AG09319 (cell line): ENCODE results near the gene CERS4.

Experiments
- DNase-seq: peaks from one replicate; pipeline ENCODE4 v3.0.0-alpha.2; 2010; ENCODE audit warnings: low read depth; ENCODE audit errors: extremely low read depth
- TF ChIP-seq, protein P1 (sequence below): IDR thresholded peaks from 2 replicates; pipeline ENCODE4 v1.5.1; 2011; ENCODE audit warnings: low read depth, mild to moderate bottlenecking, inconsistent platforms, low read length, moderate library complexity

The CERS4 gene

DNA sequence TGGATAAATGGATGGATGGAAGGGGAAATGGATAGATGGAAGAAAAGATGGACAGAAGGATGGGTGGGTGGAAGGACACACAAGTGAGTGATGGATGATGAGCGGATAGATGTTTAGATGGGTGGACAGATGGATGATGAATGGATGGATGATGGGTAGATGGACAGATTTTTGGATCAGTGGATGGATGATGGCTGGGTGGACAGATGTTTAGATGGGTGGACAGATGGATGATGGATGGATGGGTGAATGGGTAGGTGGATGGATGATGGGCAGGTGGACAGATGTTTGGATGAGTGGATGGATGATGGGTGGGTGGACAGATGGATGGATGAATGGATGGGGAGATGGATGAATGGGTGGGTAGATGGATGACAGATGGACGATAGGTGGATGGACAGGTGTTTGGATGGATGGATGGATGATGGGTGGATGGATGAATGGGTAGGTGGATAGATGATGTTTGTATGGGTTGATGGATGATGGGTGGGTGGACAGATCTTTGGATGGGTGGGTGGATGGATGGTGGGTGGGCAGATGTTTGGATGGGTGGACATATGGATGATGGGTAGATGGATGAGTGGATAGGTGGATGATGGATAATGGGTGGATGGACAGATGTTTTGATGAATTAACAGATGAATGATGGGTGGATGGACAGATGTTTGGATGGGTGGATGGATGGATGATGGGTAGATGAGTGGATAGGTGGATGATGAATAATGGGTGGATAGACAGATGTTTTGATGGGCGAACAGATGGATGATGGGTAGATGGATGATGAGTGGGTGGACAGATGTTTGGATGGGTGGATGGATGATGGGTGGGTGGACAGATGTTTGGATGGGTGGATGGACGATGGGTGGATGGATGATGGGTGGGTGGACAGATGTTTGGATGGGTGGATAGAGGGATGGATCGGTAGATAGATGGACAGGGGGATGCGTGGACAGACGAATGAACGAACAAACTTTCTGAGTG is 39.5 kb downstream of the CERS4 start:
- DNase-seq = no peak
- TF ChIP-seq, protein P1, sequence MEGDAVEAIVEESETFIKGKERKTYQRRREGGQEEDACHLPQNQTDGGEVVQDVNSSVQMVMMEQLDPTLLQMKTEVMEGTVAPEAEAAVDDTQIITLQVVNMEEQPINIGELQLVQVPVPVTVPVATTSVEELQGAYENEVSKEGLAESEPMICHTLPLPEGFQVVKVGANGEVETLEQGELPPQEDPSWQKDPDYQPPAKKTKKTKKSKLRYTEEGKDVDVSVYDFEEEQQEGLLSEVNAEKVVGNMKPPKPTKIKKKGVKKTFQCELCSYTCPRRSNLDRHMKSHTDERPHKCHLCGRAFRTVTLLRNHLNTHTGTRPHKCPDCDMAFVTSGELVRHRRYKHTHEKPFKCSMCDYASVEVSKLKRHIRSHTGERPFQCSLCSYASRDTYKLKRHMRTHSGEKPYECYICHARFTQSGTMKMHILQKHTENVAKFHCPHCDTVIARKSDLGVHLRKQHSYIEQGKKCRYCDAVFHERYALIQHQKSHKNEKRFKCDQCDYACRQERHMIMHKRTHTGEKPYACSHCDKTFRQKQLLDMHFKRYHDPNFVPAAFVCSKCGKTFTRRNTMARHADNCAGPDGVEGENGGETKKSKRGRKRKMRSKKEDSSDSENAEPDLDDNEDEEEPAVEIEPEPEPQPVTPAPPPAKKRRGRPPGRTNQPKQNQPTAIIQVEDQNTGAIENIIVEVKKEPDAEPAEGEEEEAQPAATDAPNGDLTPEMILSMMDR = no peak

DNA sequence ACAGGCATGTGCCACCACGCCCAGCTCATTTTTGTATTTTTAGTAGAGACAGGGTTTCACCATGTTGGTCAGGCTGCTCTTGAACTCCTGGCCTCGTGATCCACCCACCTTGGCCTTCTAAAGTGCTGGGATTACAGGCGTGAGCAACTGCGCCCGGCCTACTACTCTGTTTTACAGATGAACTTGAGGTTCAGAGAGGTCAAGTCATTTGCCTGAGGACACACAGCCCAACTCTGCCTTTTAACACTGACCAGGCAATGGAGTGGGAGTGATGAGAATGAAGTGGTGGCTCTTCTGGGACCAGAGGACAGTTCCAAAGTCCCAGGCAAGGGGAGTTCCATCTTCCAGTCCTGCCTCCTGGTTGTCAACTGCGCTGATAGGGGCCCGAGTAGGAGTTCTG is 41.4 kb downstream of the CERS4 start:
- DNase-seq = no peak
- TF ChIP-seq, protein P1 = no peak

DNA sequence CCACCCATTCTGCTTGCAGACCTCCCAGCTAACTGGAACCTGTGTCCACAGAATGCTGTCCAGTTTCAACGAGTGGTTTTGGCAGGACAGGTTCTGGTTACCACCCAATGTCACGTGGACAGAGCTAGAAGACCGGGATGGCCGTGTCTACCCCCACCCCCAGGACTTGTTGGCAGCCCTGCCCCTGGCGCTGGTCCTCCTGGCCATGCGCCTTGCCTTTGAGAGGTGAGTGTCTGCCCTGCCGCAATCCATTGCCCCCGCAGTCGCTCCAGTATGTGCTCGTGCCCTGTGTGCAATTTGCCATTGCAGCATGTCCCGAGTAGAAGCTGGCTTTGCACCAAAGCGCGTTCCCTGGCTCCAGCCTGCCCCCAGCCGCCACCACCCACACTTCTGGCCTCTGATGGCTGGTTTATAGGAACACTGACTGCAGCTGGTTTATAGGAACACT is 41.9 kb downstream of the CERS4 start:
- DNase-seq = no peak
- TF ChIP-seq, protein P1 = no peak

DNA sequence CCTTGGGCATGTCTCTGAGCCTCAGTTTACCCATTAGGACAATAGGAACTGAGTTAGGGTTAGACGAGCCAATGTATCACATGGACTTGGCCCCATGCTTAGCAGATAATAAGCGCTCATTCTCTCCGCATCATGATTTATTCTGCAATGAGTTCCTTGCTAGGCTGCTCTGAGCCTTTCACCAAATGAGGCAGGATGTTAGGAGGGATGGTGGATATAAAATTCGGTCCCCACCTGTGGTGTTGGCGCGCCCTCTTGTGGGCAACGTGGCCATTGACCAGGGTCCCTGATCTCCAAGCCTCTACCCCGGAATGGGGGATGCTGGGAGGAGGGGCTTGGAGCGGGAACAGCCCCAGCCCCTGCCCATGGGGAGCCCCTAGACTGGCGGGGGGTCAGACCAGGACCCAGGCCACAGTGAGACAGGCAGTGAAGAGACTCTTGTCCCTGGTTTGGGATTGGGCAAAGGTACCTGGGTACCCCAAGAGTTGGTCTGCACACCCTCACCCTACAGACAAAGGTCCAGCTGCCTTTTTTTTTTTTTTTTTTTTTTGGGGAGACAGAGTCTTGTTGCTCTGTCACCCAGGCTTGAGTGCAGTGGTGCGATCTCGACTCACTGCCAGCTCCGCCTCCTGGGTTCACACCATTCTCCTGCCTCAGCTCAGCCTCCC is 43.9 kb downstream of the CERS4 start:
- TF ChIP-seq, protein P1 = peak; percentile 90
- DNase-seq = peak; percentile 22

DNA sequence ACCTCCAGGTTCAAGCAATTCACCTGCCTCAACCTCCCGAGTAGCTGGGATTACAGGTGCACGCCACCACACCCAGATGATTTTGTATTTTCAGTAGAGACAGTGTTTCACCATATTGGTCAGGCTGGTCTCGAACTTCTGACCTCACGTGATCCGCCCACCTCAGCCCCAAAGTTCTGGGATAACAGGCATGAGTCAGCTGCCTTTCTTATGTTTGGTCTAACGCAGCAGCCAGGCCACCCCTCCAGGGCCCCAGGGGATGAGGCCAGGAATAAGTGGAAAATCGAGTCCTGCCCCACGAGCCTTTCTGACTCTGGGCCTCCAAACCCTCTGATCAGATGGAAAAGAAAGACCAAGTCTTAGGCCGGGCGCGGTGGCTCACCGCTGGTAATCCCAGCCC is 44.5 kb downstream of the CERS4 start:
- no peak for DNase-seq
- TF ChIP-seq, protein P1 = no peak

DNA sequence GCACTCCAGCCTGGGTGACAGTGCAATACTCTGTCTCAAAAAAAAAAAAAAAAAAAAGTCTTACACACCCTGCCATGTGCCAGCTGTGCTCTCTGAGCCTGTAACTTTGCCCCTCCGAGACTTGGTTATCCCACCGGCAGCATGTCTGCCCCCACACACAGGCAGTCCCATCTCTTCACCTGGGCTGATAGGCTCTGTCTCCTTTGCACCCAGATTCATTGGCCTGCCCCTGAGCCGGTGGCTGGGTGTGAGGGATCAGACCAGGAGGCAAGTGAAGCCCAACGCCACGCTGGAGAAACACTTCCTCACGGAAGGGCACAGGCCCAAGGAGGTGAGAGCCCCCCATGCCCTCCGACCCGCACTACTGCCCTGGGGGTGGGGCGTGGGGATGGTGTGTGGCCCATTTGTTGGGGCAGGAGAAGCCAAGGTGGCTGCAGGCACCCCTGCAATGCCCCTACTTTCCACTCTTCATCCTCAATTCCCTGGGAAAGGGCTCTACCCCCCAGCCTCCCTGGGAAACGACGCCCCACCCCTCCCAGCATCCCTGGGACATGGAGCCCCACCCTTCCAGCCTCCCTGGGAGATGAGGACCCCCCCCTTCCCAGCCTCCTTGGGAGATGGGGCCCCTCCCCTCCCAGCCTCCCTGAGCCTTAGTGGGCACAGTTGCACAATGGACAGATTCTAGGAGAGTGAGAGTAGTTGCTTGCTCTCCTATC is 45.3 kb downstream of the CERS4 start:
- TF ChIP-seq, protein P1 = no peak
- no peak for DNase-seq
